ENCODE data around the gene AHRR. TPM values are rescaled to one million over a fixed set of nuclear protein-coding genes. Genes with fewer than 3 reads are reported as not detected.

AHRR gene
- total and polyA plus RNA-seq, 2 experiments from 2014 or later: 0.27 to 1.8 TPM

GRCh38 chr5:428219-428618 lies 106.7 kb downstream of the AHRR start (continued):
- TF ChIP-seq ZNF462 (CRISPR knock-in tag; IDR thresholded peaks at IDR 0.05) (no peak), EZH2 (IDR thresholded peaks at IDR 0.05; ENCODE audit: low read depth, unreplicated experiment) (no peak)

DNA sequence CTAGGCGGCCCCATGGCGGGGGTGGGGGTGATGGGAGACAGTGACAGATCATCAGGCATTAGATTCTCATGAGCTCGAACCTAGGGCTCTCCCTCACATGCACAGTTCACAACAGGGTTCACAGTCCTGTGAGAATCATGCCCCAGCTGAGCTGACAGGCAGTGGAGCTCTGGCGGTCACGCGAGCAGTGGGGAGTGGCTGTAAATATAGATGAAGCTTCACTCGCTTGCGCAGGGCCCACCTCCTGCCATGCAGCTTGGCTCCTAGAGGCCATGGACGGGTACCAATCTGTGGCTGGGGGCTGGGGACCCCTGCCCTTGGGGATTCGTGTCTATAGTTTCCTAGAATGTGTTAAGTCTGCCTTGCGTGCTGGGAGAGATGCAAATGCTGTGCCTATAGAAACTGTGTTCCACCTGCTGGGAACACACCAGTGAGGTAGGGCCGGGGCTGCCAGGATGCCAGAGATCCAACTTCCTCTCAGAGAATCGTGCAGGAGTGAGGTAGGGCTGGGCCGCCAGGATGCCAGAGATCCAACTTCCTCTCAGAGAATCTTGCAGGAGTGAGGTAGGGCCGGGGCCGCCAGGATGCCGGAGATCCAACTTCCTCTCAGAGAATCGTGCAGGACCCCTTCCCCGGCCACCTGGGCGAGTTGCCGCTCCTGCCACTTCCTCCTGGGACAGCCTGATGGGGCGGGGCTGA lies 107.4 kb downstream of the AHRR start:
- Histone ChIP-seq H3K36me3 (ENCODE audit: insufficient read depth) (no peaks in the 10 kb centered on the region), H3F3A (replicated peaks; ENCODE audit: low read depth) (no peaks in the 10 kb centered on the region), H3K79me2 (replicated peaks; ENCODE audit: insufficient read depth) (no peaks in the 10 kb centered on the region), H3K4me1 (ENCODE audit: insufficient read depth) (no peaks in the 10 kb centered on the region), H3K4me2 (no peak overlapping the region), H3K27ac (ENCODE audit: low read depth) (no peak overlapping the region), H3K4me3 (no peak overlapping the region), H3K9me2 (ENCODE audit: insufficient read depth) (peaks cover 8% of the 10 kb centered on the region), H3K27me3 (ENCODE audit: insufficient read depth) (no peaks in the 10 kb centered on the region), H2AFZ (no peak overlapping the region), H4K20me1 (replicated peaks; ENCODE audit: insufficient read depth) (no peaks in the 10 kb centered on the region)
- Mint-ChIP-seq H3K4me1 (peaks cover 5% of the 10 kb centered on the region), H3K9me3 (no peaks in the 10 kb centered on the region), H3K36me3 (ENCODE audit: low read depth) (no peaks in the 10 kb centered on the region; the same call in 2 of the 3 replicates), H3K27ac (no peak overlapping the region), H3K4me3 (no peak overlapping the region), H3K27me3 (ENCODE audit: insufficient read depth, low read depth, poor library complexity) (peaks cover 5% of the 10 kb centered on the region)
- no peak for ATAC-seq
- no peak for DNase-seq (ENCODE audit: low spot score)
- TF ChIP-seq STAT1 (IDR thresholded peaks at IDR 0.05; ENCODE audit: unreplicated experiment): no peak
- TF ChIP-seq EZH2 (IDR thresholded peaks at IDR 0.05; ENCODE audit: low read depth, unreplicated experiment): no peak
- no peak for TF ChIP-seq ZNF114 (CRISPR knock-in tag; IDR thresholded peaks at IDR 0.05)
- TF ChIP-seq CREB1 (CRISPR knock-in tag; IDR thresholded peaks at IDR 0.05; ENCODE audit: low read depth): no peak
- TF ChIP-seq, protein P1, sequence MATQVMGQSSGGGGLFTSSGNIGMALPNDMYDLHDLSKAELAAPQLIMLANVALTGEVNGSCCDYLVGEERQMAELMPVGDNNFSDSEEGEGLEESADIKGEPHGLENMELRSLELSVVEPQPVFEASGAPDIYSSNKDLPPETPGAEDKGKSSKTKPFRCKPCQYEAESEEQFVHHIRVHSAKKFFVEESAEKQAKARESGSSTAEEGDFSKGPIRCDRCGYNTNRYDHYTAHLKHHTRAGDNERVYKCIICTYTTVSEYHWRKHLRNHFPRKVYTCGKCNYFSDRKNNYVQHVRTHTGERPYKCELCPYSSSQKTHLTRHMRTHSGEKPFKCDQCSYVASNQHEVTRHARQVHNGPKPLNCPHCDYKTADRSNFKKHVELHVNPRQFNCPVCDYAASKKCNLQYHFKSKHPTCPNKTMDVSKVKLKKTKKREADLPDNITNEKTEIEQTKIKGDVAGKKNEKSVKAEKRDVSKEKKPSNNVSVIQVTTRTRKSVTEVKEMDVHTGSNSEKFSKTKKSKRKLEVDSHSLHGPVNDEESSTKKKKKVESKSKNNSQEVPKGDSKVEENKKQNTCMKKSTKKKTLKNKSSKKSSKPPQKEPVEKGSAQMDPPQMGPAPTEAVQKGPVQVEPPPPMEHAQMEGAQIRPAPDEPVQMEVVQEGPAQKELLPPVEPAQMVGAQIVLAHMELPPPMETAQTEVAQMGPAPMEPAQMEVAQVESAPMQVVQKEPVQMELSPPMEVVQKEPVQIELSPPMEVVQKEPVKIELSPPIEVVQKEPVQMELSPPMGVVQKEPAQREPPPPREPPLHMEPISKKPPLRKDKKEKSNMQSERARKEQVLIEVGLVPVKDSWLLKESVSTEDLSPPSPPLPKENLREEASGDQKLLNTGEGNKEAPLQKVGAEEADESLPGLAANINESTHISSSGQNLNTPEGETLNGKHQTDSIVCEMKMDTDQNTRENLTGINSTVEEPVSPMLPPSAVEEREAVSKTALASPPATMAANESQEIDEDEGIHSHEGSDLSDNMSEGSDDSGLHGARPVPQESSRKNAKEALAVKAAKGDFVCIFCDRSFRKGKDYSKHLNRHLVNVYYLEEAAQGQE (IDR thresholded peaks at IDR 0.05; ENCODE audit: unreplicated experiment): no peak
- TF ChIP-seq NANOG (IDR thresholded peaks at IDR 0.05; ENCODE audit: borderline replicate concordance): no peak
- TF ChIP-seq, protein P2, sequence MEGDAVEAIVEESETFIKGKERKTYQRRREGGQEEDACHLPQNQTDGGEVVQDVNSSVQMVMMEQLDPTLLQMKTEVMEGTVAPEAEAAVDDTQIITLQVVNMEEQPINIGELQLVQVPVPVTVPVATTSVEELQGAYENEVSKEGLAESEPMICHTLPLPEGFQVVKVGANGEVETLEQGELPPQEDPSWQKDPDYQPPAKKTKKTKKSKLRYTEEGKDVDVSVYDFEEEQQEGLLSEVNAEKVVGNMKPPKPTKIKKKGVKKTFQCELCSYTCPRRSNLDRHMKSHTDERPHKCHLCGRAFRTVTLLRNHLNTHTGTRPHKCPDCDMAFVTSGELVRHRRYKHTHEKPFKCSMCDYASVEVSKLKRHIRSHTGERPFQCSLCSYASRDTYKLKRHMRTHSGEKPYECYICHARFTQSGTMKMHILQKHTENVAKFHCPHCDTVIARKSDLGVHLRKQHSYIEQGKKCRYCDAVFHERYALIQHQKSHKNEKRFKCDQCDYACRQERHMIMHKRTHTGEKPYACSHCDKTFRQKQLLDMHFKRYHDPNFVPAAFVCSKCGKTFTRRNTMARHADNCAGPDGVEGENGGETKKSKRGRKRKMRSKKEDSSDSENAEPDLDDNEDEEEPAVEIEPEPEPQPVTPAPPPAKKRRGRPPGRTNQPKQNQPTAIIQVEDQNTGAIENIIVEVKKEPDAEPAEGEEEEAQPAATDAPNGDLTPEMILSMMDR (conservative IDR thresholded peaks at IDR 0.05; ENCODE audit: low read depth in 2 of 2): no peak
- no peak for TF ChIP-seq ETS1 (IDR thresholded peaks at IDR 0.05)
- TF ChIP-seq POLR2AphosphoS5 (IDR thresholded peaks at IDR 0.05; ENCODE audit: low read depth): no peak
- no peak for TF ChIP-seq EZH2phosphoT487 (IDR thresholded peaks at IDR 0.05; ENCODE audit: unreplicated experiment)
